ENCODE results near the gene SOCS4. TPM values are rescaled to one million over a fixed set of nuclear protein-coding genes. Genes with fewer than 3 reads are reported as not detected.

Gene SOCS4
- total RNA-seq, 2 donors from 2014 or later: 28.0 to 32.0 TPM

DNA sequence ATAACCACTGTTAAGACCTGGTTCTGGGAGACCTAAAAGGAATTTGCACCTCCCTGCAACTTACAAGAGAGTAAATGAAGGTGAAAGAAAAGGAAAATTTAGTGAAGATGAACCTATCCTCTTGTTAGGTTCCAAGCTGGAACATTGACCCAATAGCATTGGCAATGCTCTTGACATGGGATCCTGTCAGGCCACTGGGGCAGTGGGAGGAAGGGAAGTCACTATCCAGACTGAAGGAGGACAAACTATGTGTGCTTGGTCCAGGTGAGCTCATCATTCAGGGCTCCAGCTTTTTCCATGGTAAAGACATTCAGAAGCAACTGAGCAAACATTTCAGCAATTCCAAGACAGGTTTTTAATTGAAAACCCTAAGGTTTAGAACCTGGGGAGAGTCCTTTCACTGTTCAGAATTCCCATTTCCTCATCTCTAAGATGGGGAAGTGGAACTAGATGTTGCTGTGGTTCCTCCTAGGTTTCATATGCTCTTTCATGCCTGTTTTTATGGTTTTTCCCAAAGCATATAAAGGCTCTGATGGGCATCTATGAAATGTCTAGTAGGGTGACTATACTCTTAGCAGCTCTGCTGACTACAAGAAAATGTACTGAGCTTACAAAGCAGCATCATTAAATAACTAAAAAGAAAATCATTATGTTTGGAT is 57.5 kb downstream of the SOCS4 start:
- H3K4me3 Mint-ChIP-seq: no peak overlapping the region
- no peak overlapping the region for H3K27ac Mint-ChIP-seq
- no peaks in the 10 kb centered on the region for H3K9me3 Mint-ChIP-seq
- Histone ChIP-seq H3K9ac (ENCODE audit: extremely low read depth, low read length, poor library complexity, severe bottlenecking) (no peak overlapping the region), H3K27me3 (ENCODE audit: control insufficient read depth, insufficient read depth, low read length, poor library complexity, severe bottlenecking) (peaks cover 6% of the 10 kb centered on the region), H3K27ac (ENCODE audit: low read depth, low read length) (no peak overlapping the region), H3K36me3 (ENCODE audit: control insufficient read depth, insufficient read depth, low read length) (no peaks in the 10 kb centered on the region), H3K9me3 (ENCODE audit: control insufficient read depth, low read length) (no peaks in the 10 kb centered on the region), H3K4me3 (ENCODE audit: low read length) (no peak overlapping the region), H3K4me1 (ENCODE audit: control insufficient read depth, insufficient read depth, low read length) (no peaks in the 10 kb centered on the region)
- H3K4me1 Mint-ChIP-seq: no peaks in the 10 kb centered on the region
- TF ChIP-seq, protein P1, sequence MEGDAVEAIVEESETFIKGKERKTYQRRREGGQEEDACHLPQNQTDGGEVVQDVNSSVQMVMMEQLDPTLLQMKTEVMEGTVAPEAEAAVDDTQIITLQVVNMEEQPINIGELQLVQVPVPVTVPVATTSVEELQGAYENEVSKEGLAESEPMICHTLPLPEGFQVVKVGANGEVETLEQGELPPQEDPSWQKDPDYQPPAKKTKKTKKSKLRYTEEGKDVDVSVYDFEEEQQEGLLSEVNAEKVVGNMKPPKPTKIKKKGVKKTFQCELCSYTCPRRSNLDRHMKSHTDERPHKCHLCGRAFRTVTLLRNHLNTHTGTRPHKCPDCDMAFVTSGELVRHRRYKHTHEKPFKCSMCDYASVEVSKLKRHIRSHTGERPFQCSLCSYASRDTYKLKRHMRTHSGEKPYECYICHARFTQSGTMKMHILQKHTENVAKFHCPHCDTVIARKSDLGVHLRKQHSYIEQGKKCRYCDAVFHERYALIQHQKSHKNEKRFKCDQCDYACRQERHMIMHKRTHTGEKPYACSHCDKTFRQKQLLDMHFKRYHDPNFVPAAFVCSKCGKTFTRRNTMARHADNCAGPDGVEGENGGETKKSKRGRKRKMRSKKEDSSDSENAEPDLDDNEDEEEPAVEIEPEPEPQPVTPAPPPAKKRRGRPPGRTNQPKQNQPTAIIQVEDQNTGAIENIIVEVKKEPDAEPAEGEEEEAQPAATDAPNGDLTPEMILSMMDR (conservative IDR thresholded peaks at IDR 0.05): no peak
- no peaks in the 10 kb centered on the region for H3K36me3 Mint-ChIP-seq (ENCODE audit: low read depth)
- H3K27me3 Mint-ChIP-seq (ENCODE audit: insufficient read depth): no peaks in the 10 kb centered on the region
- no peak for DNase-seq

DNA sequence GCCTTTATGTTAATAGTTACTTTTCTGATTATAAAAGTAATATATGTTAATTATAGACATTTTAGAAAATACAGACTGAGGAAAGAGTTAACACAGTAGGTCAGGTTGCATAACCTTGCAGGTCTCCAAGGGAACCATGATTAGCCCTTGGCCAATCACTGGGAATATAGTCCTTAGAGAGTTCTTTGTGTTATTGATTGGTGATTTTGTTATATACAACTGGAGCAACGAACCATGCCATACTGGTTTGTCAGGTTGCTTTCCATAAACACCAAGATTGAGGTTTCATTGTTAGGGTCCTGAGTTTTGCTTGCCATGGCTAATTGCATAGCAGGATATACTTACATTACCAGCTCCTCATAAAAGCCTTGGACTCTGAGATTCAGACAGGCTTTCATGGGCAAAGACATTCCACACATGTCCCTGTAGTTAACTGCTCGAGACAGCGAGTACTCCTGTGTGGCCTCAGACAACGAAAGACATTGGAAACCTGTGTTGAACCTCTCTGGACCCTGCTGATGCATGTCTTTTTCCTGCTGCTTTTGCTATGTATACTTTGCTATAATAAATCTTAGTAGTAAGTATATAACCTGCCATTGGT is 58.1 kb downstream of the SOCS4 start:
- TF ChIP-seq, protein P1 (conservative IDR thresholded peaks at IDR 0.05): no peak
- H3K27ac ChIP-seq (ENCODE audit: low read depth, low read length): no peak overlapping the region
- no peak for DNase-seq
- H3K27me3 ChIP-seq (ENCODE audit: control insufficient read depth, insufficient read depth, low read length, poor library complexity, severe bottlenecking): peaks cover 6% of the 10 kb centered on the region
- H3K36me3 ChIP-seq (ENCODE audit: control insufficient read depth, insufficient read depth, low read length): no peaks in the 10 kb centered on the region
- H3K9ac ChIP-seq (ENCODE audit: extremely low read depth, low read length, poor library complexity, severe bottlenecking): no peak overlapping the region
- Mint-ChIP-seq H3K4me1 (no peaks in the 10 kb centered on the region), H3K36me3 (ENCODE audit: low read depth) (no peaks in the 10 kb centered on the region), H3K9me3 (no peaks in the 10 kb centered on the region), H3K27me3 (ENCODE audit: insufficient read depth) (no peaks in the 10 kb centered on the region), H3K4me3 (no peak overlapping the region), H3K27ac (no peak overlapping the region)
- WGBS, 2 experiments (ENCODE audit: insufficient coverage in 1 of 2, insufficient read length in 1 of 2): 83 to 94% methylated on average over 3 to 4 of the region's 4 CpGs
- H3K4me1 ChIP-seq (ENCODE audit: control insufficient read depth, insufficient read depth, low read length): no peaks in the 10 kb centered on the region
- no peaks in the 10 kb centered on the region for H3K9me3 ChIP-seq (ENCODE audit: control insufficient read depth, low read length)
- H3K4me3 ChIP-seq (ENCODE audit: low read length): no peak overlapping the region

DNA sequence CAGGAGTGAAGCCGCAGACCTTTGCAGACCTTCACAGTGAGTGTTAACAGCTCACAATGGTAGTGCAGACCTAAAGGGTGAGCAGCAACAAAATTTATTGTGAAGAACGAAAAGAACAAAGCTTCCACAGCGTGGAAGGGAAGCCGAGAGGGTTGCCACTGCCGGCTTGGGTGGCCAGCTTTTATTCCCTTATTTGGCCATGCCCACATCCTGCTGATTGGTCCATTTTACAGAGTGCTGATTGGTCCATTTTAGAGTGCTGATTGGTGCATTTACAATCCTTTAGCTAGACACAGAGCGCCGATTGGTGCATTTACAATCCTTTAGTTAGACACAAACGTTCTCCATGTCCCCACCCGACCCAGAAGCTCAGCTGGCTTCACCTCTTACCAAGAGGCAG is 59.9 kb downstream of the SOCS4 start:
- Histone ChIP-seq H3K36me3 (ENCODE audit: control insufficient read depth, insufficient read depth, low read length) (no peaks in the 10 kb centered on the region), H3K9ac (ENCODE audit: extremely low read depth, low read length, poor library complexity, severe bottlenecking) (no peak overlapping the region), H3K4me1 (ENCODE audit: control insufficient read depth, insufficient read depth, low read length) (no peaks in the 10 kb centered on the region), H3K27ac (ENCODE audit: low read depth, low read length) (no peak overlapping the region), H3K4me3 (ENCODE audit: low read length) (no peak overlapping the region), H3K9me3 (ENCODE audit: control insufficient read depth, low read length) (no peaks in the 10 kb centered on the region), H3K27me3 (ENCODE audit: control insufficient read depth, insufficient read depth, low read length, poor library complexity, severe bottlenecking) (peaks cover 6% of the 10 kb centered on the region)
- Mint-ChIP-seq H3K9me3 (no peaks in the 10 kb centered on the region), H3K4me1 (no peaks in the 10 kb centered on the region), H3K4me3 (no peak overlapping the region), H3K27me3 (ENCODE audit: insufficient read depth) (no peaks in the 10 kb centered on the region), H3K36me3 (ENCODE audit: low read depth) (no peaks in the 10 kb centered on the region), H3K27ac (no peak overlapping the region)
- no peak for DNase-seq
- TF ChIP-seq, protein P1 (conservative IDR thresholded peaks at IDR 0.05): no peak
- WGBS, 2 experiments (ENCODE audit: insufficient coverage in 1 of 2, insufficient read length in 1 of 2): 92 to 96% methylated on average over 6 to 9 of the region's 9 CpGs
